OCI-M2 (cell line): ENCODE measurements around the gene VCL.
"Not testable (repeated sequence)": the region's sequence is repeated elsewhere in the genome, so short reads cannot be mapped to it uniquely, and the experiment has no call there.

Experiments
- DNase-seq: peaks from one replicate; lab custom pipeline; 2025; ENCODE audit not compliant: unreplicated experiment; lab: John Stamatoyannopoulos, UW

The VCL gene

DNA sequence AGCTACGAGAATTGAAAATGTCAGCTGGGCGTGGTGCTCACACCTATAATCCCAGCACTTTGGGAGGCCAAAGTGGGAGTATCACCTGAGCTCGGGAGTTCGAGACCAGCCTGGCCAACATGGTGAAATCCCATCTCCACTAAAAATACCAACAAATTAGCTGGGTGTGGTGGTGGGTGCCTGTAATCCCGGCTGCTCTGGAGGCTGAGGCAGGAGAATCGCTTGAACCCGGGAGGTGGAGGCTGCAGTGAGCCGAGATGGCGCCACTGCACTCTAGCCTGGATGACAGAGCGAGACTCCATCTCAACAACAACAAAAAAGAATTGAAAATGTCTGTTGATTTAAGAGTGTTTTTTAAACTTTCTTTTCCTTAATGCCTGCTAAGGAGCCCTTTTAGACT is 149.1 kb downstream of the VCL start:
- not testable (repeated sequence) for DNase-seq

DNA sequence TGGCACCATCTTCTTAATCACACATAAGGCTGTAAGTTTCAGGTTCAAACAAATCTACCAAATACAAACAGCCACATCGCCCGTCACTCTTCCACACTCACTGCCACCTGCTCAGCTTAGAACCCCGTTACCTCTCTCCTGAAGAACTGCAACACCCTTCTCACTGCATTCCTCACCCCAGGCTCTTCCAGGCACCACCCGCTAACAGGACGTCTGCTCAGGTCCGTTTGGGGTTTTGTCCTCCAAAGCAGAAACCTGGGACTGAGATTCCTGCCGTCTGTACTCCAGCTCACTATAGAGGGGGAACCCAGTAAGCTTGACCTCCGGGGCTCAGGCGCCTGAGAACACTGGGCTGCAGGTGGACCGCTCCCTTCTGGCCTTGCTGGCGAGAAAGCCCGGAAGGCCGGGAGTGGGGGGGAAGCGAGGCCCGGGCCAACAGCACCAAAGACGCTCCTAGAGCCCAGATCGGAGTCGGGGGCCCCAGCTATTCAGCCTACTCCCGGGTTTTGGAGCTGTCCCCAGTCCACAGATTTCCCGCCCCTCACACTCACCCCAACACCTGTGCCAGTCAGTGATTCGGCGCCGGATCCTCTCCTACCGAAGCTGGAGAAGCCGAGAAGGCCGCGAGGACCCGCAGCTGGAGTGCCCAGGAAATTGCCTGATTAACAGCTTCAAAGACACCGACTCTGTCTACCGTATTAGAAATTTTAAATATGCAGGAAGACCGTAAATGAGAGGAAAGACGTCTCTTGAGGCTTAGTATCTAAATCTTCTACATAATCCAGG is 152.5 kb downstream of the VCL start, which contains the start of gene AP3M1:
TSS of gene AP3M1 (minus strand) at position 625 of the 786 bp plus-strand sequence. CDS start 12,449 bp downstream, outside the sequence.
- DNase-seq = no peak

DNA sequence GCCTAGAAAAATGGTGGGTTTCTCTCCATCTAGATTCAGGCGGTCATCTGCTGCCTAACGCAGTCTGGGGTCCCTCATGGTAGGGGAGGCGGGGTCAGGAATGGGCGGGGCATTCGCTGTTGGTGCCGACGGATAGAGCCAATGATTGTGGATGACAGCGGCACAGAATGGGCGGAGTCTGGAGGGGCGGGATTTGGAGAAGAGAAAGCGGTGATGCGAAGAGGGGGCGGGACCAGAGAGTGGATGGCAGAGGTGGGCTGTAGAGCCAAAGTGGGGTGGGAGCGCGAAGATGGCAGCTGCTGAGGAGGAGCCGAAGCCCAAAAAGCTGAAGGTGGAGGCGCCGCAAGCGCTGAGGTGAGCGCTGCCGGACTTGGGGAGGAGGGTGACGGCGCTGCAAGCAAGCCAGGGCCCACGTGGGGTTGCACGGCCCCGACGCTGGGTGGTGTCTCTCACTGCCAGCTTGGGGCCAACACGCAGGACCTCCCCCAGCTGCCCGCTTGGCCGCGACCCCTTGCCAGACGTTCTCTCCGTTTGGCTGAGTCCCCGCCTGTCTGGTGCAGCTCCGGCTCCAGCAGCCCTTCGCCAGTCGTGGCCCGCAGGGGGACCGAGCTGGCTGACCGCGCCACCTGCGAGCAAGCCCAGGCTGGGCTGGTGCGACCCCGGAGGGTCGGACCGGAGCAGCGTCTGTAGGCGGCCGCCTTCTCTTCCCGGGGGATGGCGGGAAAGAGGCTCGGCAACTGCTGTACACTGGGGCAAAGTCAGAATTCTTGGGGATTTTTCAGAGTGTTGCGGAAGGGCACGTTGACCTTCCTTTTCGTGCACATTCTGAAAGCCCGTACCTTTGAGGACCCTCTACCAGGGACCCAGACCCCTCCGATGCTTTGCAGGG is 153.3 kb downstream of the VCL start, which contains the start of gene ADK:
TSS of gene ADK (plus strand) at position 232 of the 889 bp plus-strand sequence. CDS start at position 290, 58 bp downstream.
- DNase-seq = peak; percentile 79

DNA sequence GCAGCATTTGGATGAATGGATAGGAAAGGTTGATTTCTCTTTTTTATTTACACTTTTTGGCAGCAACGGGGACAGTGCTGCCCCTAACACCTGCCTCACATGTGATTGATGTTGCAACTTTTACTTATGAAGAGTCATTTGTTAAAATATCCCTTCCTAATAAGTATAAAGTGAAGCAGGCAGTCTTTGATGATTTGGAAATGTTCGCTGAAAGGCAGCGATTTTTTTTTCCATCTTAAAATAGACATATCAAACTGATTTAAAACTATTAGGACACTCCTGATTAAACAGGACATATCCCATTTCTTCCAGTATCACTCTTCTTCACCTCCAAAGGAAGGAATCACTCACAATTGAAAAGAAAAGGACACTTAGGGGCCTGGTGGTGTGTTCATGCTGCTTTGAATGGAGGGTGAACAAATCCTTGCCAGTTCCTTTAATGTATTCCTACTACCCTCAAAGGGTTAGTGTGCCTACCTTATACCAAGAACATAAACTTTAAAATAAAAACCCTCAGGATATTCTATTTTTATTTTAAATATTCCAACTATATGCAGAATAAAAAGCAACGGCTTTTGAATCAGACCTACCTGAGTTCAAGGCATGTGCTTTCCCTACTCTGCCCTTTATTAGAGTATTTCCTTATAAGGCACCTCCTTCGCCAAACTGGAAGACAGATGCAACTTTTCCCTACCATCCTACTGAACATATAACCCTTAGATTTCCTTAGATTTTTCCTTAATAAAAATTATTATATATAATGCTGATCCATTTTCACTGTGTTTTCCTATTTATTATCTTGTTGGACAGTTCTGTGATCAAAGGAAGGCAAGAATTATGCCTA is 154.2 kb downstream of the VCL start:
- DNase-seq = no peak

DNA sequence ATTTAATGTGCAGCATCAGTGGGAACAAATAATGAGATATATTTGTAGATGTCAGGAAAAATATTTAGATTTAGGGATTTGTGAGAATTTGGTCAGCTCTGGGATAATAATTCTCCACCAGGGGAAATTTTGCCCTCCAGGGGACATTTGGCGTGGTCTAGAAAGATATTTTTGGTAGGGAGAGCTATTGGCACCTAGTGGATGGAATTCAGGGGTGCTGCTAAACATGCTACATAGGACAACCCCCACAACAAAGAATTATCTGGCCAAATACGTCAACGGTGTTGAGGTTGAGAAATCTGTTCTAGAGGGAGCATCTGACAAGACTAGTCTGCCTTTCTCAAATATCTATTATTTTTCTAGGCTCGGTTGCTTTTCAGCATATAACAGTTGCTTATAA is 155.2 kb downstream of the VCL start:
- no peak for DNase-seq

DNA sequence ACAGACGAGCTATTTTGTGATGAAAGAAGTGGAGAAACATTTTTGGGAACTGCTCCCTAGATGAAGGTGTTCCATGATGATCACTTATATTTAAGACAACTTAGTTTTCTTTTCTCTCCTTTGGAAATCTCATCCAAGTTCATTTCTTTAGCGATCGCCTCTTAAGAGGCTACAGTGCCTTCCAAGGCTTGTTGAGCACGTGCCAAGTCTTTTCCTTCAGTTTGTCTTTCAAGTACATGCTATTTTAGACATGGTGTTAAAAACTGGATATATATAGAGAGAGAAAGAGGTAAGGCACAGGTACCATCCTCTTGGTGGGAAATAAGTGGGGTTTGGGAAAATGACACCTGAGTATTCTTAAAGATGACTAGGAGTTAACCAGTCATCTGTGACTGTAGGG is 155.8 kb downstream of the VCL start:
- no peak for DNase-seq

DNA sequence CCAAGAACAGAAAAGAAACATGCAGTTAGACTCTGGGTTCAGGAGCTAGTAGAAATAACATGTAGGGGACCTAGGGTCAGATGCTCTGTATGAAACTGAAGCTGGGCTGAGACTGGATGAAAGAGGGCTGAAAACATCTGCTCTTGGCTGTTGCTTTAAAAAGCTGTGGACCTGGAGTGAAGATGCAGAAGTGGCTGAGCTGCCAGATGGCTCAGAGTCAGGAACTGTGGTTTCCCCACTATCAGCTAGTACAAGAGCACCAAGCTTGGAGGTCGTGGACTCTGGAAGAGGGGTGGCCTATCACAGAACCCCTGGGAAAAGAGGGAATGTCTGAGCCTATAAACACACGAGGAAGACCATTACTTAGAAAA is 159.0 kb downstream of the VCL start:
- no peak for DNase-seq

DNA sequence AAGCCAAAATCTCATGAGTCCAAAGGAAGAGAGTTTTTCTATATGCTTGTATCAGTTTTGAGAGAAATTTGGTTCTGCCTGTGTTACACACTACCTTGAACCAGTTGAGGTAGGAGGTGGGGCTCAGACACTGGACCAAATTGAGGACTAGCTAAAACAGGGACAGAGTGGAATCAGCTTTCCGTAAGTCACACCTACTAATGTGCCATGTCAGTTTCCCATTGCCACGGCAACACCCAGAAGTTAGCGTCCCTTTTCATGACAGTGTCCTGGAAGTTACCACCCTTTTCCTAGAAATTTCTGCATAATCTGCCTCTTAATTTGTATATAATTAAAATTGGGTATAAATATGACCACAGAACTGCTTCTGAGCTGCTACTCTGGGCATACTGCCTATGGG is 162.1 kb downstream of the VCL start:
- DNase-seq = no peak

DNA sequence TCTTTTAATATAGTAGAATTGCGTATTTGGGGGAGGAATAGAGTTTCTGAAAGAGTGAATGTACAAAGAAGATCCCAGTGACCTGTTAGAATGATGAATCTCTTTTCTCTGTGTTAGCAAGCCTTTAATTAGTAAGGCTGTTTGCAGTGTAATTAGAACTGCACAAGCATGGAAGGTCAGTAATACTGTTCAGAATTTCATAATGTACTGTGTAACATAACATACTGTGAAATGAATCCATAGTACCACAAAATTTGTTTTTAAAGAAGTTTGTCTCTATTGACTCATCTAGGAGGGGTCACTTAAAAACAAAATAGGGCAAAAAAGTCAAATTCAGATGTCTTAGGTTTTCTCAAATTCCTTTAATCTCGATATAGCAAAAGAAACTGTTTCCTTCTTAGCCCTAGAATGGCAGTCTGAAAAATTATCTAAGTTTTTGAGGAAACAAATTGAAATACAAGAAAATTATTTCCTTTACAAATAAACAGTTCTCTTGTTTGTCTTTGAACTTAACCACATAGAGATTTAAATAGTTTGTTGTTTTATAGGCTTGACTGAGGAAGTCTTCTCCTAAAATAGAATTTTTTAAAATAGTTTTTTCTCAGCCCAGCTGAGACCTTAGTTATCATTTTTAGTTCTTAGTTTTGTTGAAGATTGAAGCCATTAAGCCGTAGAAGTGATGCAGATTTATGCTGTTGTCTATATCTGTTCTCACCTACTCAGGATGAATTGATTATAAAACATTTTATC is 165.6 kb downstream of the VCL start:
- DNase-seq = no peak

DNA sequence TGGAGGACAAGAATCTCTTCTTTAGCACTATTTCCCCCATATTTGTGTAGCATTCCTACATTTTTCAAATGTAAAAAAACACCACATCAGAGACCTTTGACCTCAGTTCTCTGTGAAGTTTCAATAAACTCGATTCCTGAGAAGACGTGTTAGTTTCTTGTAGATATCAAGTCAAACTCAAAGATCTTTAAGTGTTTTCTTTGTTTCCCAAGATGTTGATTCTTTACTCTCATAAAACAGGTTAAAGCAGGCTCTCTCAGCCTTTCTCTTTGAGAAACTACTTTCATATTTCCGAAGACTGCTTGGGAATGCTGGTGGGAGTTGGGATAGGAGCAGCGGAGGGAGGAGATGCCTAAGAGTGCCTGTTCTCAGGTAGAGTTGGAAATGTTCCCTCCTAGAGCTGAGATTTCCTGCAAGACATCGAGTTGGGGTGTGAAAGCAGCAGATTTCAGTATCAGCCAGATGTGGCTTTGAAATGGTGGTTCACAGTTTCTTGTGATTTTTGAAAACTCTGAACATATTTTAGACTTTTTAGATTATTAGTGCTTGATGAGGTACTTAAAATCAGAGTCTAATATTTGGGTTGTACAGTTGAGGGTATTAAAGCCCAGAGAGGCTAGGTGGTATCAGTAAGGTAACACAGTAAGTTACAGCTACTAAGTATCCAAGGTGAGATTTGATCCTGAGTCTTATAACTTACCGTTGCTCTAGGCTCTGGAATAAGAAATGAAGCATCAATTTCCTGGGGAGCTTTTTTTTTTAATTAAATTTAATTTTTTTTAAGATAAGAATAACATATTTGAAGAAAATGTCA is 167.0 kb downstream of the VCL start:
- DNase-seq = no peak

DNA sequence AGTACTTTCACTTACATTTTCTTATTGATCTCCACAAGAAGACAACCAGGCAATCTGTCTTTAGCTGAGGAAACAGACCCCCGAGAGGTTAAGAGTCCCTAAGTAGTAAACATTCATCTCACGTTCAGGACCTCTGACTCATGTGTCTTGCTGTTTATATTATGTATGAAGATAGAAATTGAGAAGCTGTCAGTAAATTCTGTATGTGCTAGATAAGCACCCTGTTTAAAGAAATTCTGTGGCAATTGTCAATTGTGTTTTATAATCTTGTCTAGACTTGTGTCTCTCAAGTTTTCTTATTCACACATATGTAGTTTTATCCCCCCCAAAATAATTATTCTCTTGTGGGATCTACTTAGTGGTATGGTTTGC is 167.6 kb downstream of the VCL start:
- DNase-seq = no peak

DNA sequence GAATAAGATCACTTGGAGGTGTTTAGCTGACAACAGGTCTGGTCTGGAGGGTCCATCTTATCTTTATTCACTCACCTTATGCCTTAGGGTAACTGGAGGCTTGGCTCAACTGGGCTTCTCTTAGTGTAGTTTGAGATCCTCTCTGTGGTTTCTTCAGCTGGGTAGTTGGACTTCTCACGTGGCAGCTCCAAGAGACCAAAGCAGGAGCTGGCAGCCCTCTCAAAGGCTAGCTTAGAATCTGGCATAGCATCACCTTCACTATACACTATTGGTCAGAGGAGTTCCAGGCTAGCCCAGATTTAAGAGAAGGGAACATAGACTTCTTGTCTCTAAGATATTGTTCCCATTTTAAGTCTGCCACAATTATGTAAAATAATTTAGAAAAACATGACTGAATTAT is 169.5 kb downstream of the VCL start:
- no peak for DNase-seq
